NCI-H1930 (cell line): ENCODE measurements around the gene TNRC18.
"Not testable (repeated sequence)": the region's sequence is repeated elsewhere in the genome, so short reads cannot be mapped to it uniquely, and the experiment has no call there.

Source experiments
- DNase-seq, 2 experiments: peaks; one replicate each; lab custom pipeline; 2025; lab: John Stamatoyannopoulos, UW

TNRC18 gene

GRCh38 chr7:5423306-5423975 lies at the start of gene TNRC18:
TSS of gene TNRC18 (minus strand) at chr7:5423834. CDS start at chr7:5421246, 2,588 bp downstream.
- DNase-seq: no peak

- no peak for DNase-seq
Measured at GRCh38 chr7:5472432-5473315, 49.0 kb upstream of the TNRC18 start.

GRCh38 chr7:5471623-5472022 lies 48.0 kb upstream of the TNRC18 start:
- not testable (repeated sequence) for DNase-seq

GRCh38 chr7:5470816-5471215 lies 47.2 kb upstream of the TNRC18 start:
- no peak for DNase-seq

GRCh38 chr7:5470167-5470532 lies 46.5 kb upstream of the TNRC18 start:
- DNase-seq: no peak

- DNase-seq: no peak
Measured at GRCh38 chr7:5469375-5470166, 45.9 kb upstream of the TNRC18 start.

GRCh38 chr7:5467645-5468044 lies 44.0 kb upstream of the TNRC18 start:
- DNase-seq: no peak

- no peak for DNase-seq
Measured at GRCh38 chr7:5466551-5466950, 42.9 kb upstream of the TNRC18 start.

GRCh38 chr7:5463031-5463430 lies 39.4 kb upstream of the TNRC18 start:
- DNase-seq: no peak

GRCh38 chr7:5462216-5462615 lies 38.6 kb upstream of the TNRC18 start:
- DNase-seq: no peak

GRCh38 chr7:5458921-5459480 lies 35.4 kb upstream of the TNRC18 start:
- no peak for DNase-seq

GRCh38 chr7:5457245-5457735 lies 33.7 kb upstream of the TNRC18 start:
- DNase-seq: no peak

- DNase-seq: no peak
Measured at GRCh38 chr7:5456409-5456808, 32.8 kb upstream of the TNRC18 start.

GRCh38 chr7:5455581-5456219 lies 32.1 kb upstream of the TNRC18 start:
- DNase-seq: no peak

GRCh38 chr7:5455175-5455574 lies 31.5 kb upstream of the TNRC18 start:
- DNase-seq: no peak

- no peak for DNase-seq
Measured at GRCh38 chr7:5454485-5454884, 30.9 kb upstream of the TNRC18 start.

- no peak for DNase-seq
Measured at GRCh38 chr7:5453566-5454075, 30.0 kb upstream of the TNRC18 start.

- DNase-seq: no peak
Measured at GRCh38 chr7:5452937-5453540, 29.4 kb upstream of the TNRC18 start.

GRCh38 chr7:5452470-5452899 lies 28.9 kb upstream of the TNRC18 start:
- DNase-seq: no peak

GRCh38 chr7:5451391-5451790 lies 27.8 kb upstream of the TNRC18 start:
- DNase-seq: no peak
